Natural killer cell (primary cell): ENCODE measurements around the gene MYO5B. TPM values are rescaled to one million over a fixed set of nuclear protein-coding genes. Genes with fewer than 3 reads are reported as not detected.
"Not testable (repeated sequence)": the region's sequence is repeated elsewhere in the genome, so short reads cannot be mapped to it uniquely, and the experiment has no call there.

ENCODE experiments used
- ATAC-seq, 3 donors: fragments of 150-1000 bp in 2 of 3; fragments of 200-7000 bp in 1 of 3; cut with Tn5 transposase; 1 replicate in 1 of 3; 2 replicates in 2 of 3; pipeline ENCODE4 v1.10.0; 2021; ENCODE audit warnings: mild to moderate bottlenecking in 2 of 3, moderate library complexity in 2 of 3
- DNase-seq, 2 donors: peaks; one replicate each; pipeline versions ENCODE4 v3.0.0 to v3.0.0-alpha.2; 2013 to 2021; ENCODE audit warnings: mixed read lengths in 1 of 2
- H3K27ac ChIP-seq: one replicate; pipeline ENCODE4 v1.5.1; 2013; ENCODE audit warnings: mild to moderate bottlenecking, low read length
- H3K27me3 ChIP-seq: one replicate; pipeline ENCODE4 v1.6.1; 2013; ENCODE audit warnings: low read length; ENCODE audit not compliant: control insufficient read depth, insufficient read depth
- H3K36me3 ChIP-seq: one replicate; pipeline ENCODE4 v1.6.1; 2013; ENCODE audit warnings: low read length; ENCODE audit not compliant: control insufficient read depth, insufficient read depth
- H3K4me1 ChIP-seq: one replicate; pipeline ENCODE4 v1.6.1; 2013; ENCODE audit warnings: low read length; ENCODE audit not compliant: control insufficient read depth, insufficient read depth
- H3K4me3 ChIP-seq: one replicate; pipeline ENCODE4 v1.5.1; 2013; ENCODE audit warnings: low read length
- H3K9me3 ChIP-seq: one replicate; pipeline ENCODE4 v1.6.1; 2013; ENCODE audit warnings: low read length; ENCODE audit not compliant: control insufficient read depth, insufficient read depth
- H3K27ac Mint-ChIP-seq, 2 donors: one replicate each; pipeline ENCODE4 v1.8.0; 2022; ENCODE audit warnings: mild to moderate bottlenecking in 2 of 2, mixed read lengths in 2 of 2, moderate library complexity in 1 of 2
- H3K27me3 Mint-ChIP-seq, 2 donors: one replicate each; pipeline ENCODE4 v1.8.0; 2022; ENCODE audit warnings: low read depth in 2 of 2, mixed read lengths in 2 of 2
- H3K36me3 Mint-ChIP-seq: one replicate; pipeline ENCODE4 v1.8.0; 2022; ENCODE audit warnings: mixed read lengths
- H3K4me1 Mint-ChIP-seq, 2 donors: one replicate each; pipeline ENCODE4 v1.8.0; 2022; ENCODE audit warnings: mixed read lengths in 2 of 2
- H3K4me3 Mint-ChIP-seq: one replicate; pipeline ENCODE4 v1.8.0; 2022; ENCODE audit warnings: mild to moderate bottlenecking, moderate library complexity, mixed read lengths
- H3K9me3 Mint-ChIP-seq, 2 donors: one replicate each; pipeline ENCODE4 v1.8.0; 2022; ENCODE audit warnings: mixed read lengths in 2 of 2
- WGBS: methylation state at CpG from one replicate; pipeline ENCODE4 v1.1.7; 2013; ENCODE audit warnings: missing lambda C conversion rate; ENCODE audit not compliant: insufficient coverage; 5-methylcytosine and 5-hydroxymethylcytosine counted together
- intact Hi-C: fragments of 100-400 bp; cut with micrococcal nuclease; formaldehyde crosslinking; loops from one replicate; pipeline ENCODE4 v1.14.2; 2022
- total RNA-seq, 4 donors: library from RNA; stranded (reverse); fragments of 120-200 nt in 1 of 4; gene quantifications; one replicate each; pipeline versions ENCODE4 v1.2.3 to v1.2.4, GENCODE V29; 2013 to 2022
- TF ChIP-seq, protein P1 (sequence below): fragments of 200-600 bp; IDR thresholded peaks from one replicate; pipeline ENCODE4 v1.8.0; 2022; ENCODE audit warnings: antibody characterized with exemption

Gene MYO5B
- total RNA-seq, 3 donors from 2014 or later (not counting 1 experiment from before 2014, with no cell fraction given) = 0.33 TPM; not detected in 2

DNA sequence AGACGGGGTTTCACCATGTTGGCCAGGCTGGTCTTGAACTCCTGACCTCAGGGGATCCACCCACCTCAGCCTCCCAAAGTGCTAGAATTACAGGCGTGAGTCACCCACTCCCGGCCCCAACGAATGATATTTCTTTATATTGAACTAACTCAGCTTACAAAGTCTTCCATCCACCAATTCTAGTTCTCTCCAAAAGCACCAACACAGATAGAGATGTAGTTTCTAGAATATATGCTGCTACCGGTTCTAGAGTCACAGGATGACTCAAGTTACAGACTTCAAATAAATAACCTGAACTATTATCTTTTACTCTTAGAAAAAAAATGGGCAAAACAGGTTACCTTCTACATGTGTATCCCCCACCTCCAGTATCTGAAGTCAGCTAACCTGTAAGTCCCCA, 390.9 kb downstream of the MYO5B start:
- DNase-seq = no peak
- 62% methylated on average over 5 of the region's 5 CpGs for WGBS
- ATAC-seq = peak in 1 of 3 donors; percentile 24
- Mint-ChIP-seq H3K9me3 (peaks cover 0 to 2% of the 10 kb centered on the region in 2 donors), H3K27me3 (no peaks in the 10 kb centered on the region), H3K27ac (peak overlapping the region; percentile 32 to 79), H3K4me3 (peak overlapping the region; percentile 47), H3K4me1 (peaks cover 41 to 54% of the 10 kb centered on the region in 2 donors), H3K36me3 (peaks cover 10% of the 10 kb centered on the region)
- TF ChIP-seq, protein P1, sequence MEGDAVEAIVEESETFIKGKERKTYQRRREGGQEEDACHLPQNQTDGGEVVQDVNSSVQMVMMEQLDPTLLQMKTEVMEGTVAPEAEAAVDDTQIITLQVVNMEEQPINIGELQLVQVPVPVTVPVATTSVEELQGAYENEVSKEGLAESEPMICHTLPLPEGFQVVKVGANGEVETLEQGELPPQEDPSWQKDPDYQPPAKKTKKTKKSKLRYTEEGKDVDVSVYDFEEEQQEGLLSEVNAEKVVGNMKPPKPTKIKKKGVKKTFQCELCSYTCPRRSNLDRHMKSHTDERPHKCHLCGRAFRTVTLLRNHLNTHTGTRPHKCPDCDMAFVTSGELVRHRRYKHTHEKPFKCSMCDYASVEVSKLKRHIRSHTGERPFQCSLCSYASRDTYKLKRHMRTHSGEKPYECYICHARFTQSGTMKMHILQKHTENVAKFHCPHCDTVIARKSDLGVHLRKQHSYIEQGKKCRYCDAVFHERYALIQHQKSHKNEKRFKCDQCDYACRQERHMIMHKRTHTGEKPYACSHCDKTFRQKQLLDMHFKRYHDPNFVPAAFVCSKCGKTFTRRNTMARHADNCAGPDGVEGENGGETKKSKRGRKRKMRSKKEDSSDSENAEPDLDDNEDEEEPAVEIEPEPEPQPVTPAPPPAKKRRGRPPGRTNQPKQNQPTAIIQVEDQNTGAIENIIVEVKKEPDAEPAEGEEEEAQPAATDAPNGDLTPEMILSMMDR = no peak
- H3K36me3 ChIP-seq = peaks cover 16% of the 10 kb centered on the region
- intact Hi-C loops = no loop called here
- no peak overlapping the region for H3K27ac ChIP-seq
- no peaks in the 10 kb centered on the region for H3K4me1 ChIP-seq
- no peaks in the 10 kb centered on the region for H3K27me3 ChIP-seq
- no peak overlapping the region for H3K4me3 ChIP-seq
- peaks cover 9% of the 10 kb centered on the region for H3K9me3 ChIP-seq

DNA sequence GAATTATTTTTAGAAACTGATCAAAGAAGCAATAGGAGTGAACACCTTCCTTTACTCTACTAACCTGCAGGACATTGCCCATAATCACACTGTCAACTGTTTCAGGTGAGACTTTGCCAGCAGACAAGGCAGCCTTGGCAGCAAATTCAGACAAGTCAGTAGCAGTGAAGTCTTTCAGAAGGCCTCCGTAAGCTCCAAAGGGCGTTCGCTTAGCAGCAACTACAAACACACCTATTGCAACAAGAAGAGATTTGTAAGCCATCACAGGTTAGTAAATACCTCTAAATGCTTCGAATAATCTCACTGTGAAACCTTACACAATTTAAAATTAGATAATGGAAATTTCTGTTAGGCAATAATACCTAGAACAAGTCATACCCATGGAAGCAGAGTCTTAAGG, 392.3 kb downstream of the MYO5B start:
- Histone ChIP-seq H3K4me1 (no peaks in the 10 kb centered on the region), H3K9me3 (no peaks in the 10 kb centered on the region), H3K36me3 (peaks cover 17% of the 10 kb centered on the region), H3K4me3 (no peak overlapping the region), H3K27ac (no peak overlapping the region), H3K27me3 (no peaks in the 10 kb centered on the region)
- Mint-ChIP-seq H3K4me1 (peaks cover 35 to 54% of the 10 kb centered on the region in 2 donors), H3K27me3 (no peaks in the 10 kb centered on the region), H3K4me3 (no peak overlapping the region), H3K36me3 (peaks cover 6% of the 10 kb centered on the region), H3K27ac (no peak overlapping the region), H3K9me3 (no peaks in the 10 kb centered on the region)
- DNase-seq (no peak), ATAC-seq (no peak)
- intact Hi-C loops = no loop called here
- TF ChIP-seq, protein P1 = no peak
- 93% methylated on average over 3 of the region's 4 CpGs for WGBS

DNA sequence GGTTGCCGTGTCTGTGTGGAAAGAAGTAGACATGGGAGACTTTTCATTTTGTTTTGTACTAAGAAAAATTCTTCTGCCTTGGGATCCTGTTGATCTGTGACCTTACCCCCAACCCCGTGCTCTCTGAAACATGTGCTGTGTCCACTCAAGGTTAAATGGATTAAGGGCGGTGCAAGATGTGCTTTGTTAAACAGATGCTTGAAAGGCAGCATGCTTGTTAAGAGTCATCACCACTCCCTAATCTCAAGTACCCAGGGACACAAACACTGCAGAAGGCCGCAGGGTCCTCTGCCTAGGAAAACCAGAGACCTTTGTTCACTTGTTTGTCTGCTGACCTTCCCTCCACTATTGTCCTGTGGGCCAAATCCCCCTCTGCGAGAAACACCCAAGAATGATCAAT, 394.5 kb downstream of the MYO5B start:
- H3K4me1 ChIP-seq, ATAC-seq, H3K27ac Mint-ChIP-seq, DNase-seq, H3K27me3 Mint-ChIP-seq, H3K4me3 ChIP-seq, H3K27ac ChIP-seq, H3K9me3 Mint-ChIP-seq, H3K27me3 ChIP-seq, intact Hi-C loops, H3K4me3 Mint-ChIP-seq, H3K9me3 ChIP-seq, H3K36me3 Mint-ChIP-seq: not testable (repeated sequence)
- H3K36me3 ChIP-seq = peaks cover 32% of the 10 kb centered on the region
- WGBS = 100% methylated on average over 2 of the region's 5 CpGs
- H3K4me1 Mint-ChIP-seq = peaks cover 20 to 40% of the 10 kb centered on the region in 2 donors

DNA sequence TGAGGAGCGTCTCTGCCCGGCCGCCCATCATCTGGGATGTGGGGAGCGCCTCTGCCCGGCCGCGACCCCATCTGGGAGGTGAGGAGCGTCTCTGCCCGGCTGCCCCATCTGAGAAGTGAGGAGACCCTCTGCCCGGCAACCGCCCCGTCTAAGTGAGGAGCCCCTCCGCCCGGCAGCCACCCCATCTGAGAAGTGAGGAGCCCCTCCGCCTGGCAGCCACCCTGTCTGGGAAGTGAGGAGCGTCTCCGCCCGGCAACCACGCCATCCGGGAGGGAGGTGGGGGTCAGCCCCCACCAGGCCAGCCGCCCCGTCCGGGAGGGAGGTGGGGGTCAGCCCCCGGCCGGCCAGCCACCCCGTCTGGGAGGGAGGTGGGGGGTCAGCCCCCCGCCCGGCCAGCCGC, 395.1 kb downstream of the MYO5B start:
- H3K27ac ChIP-seq, H3K9me3 ChIP-seq, H3K4me3 Mint-ChIP-seq, H3K4me1 ChIP-seq, H3K4me3 ChIP-seq, intact Hi-C loops, H3K27ac Mint-ChIP-seq, H3K27me3 Mint-ChIP-seq, H3K9me3 Mint-ChIP-seq, ATAC-seq, H3K36me3 Mint-ChIP-seq, DNase-seq, H3K27me3 ChIP-seq: not testable (repeated sequence)
- 98% methylated on average over 23 of the region's 29 CpGs for WGBS
- H3K36me3 ChIP-seq = peaks cover 38% of the 10 kb centered on the region
- peaks cover 16 to 34% of the 10 kb centered on the region in 2 donors for H3K4me1 Mint-ChIP-seq
